Duodenal mucosa (tissue), 2 donors: Measurements from ENCODE around the gene IMMP1L.

Experiments used
- H3K27ac ChIP-seq: one replicate; pipeline ENCODE4 v1.7.0; 2013; ENCODE audit warnings: low read depth, low read length
- H3K27me3 ChIP-seq, 2 donors: one replicate each; pipeline ENCODE4 v1.7.0; 2013; ENCODE audit warnings: low read length in 2 of 2, control low read depth in 1 of 2; ENCODE audit not compliant: insufficient read depth in 2 of 2, control insufficient read depth in 1 of 2
- H3K36me3 ChIP-seq, 2 donors: one replicate each; pipeline ENCODE4 v1.7.0; 2013; ENCODE audit warnings: low read length in 2 of 2, control low read depth in 1 of 2; ENCODE audit not compliant: insufficient read depth in 2 of 2, control insufficient read depth in 1 of 2
- H3K4me1 ChIP-seq, 2 donors: one replicate each; pipeline ENCODE4 v1.7.0; 2013; ENCODE audit warnings: low read length in 2 of 2, control low read depth in 1 of 2; ENCODE audit not compliant: insufficient read depth in 2 of 2, control insufficient read depth in 1 of 2
- H3K4me3 ChIP-seq, 2 donors: one replicate each; pipeline ENCODE4 v1.7.0; 2013; ENCODE audit warnings: low read length in 2 of 2, low read depth in 1 of 2
- H3K9ac ChIP-seq, 2 donors: one replicate each; pipeline ENCODE4 v1.7.0; 2013; ENCODE audit warnings: low read length in 2 of 2, low read depth in 1 of 2
- H3K9me3 ChIP-seq, 2 donors: one replicate each; pipeline ENCODE4 v1.7.0; 2013; ENCODE audit warnings: low read length in 2 of 2, control low read depth in 1 of 2; ENCODE audit not compliant: control insufficient read depth in 1 of 2

Gene IMMP1L

GRCh38 chr11:31509429-31510345, at the start of gene IMMP1L, which contains the start of gene ELP4:
Gene IMMP1L (minus strand): TSS chr11:31509622. CDS start chr11:31463276, 46,346 bp downstream.
Gene ELP4 (plus strand): TSS chr11:31509767. CDS start chr11:31509785, 18 bp downstream.
- Histone ChIP-seq H3K27ac (peak within 1 kb of the TSS; percentile 65), H3K9ac (peak within 1 kb of the TSS; percentile 79 to 97), H3K9me3 (no peaks in the 10 kb centered on the region)

GRCh38 chr11:31558001-31558400, 48.6 kb upstream of the IMMP1L start:
- Histone ChIP-seq H3K4me3 (no peak overlapping the region), H3K27ac (no peak overlapping the region)

More at GRCh38 chr11:31509429-31510345, at the start of gene IMMP1L, which contains the start of gene ELP4:
- Histone ChIP-seq H3K4me1 (peaks cover 7 to 25% of the 10 kb centered on the region in 2 donors), H3K27me3 (no peaks in the 10 kb centered on the region), H3K4me3 (peak within 1 kb of the TSS; percentile 95 to 99), H3K36me3 (peaks cover 0 to 2% of the 10 kb centered on the region in 2 donors)

GRCh38 chr11:31555938-31556337, 46.5 kb upstream of the IMMP1L start:
- Histone ChIP-seq H3K36me3 (no peaks in the 10 kb centered on the region), H3K4me3 (no peak overlapping the region), H3K9ac (no peak overlapping the region), H3K9me3 (no peaks in the 10 kb centered on the region), H3K27ac (no peak overlapping the region), H3K27me3 (no peaks in the 10 kb centered on the region), H3K4me1 (peaks cover 3 to 4% of the 10 kb centered on the region in 2 donors)

More at GRCh38 chr11:31558001-31558400, 48.6 kb upstream of the IMMP1L start:
- peaks cover 3 to 7% of the 10 kb centered on the region in 2 donors for H3K4me1 ChIP-seq
- no peak overlapping the region for H3K9ac ChIP-seq
- H3K36me3 ChIP-seq: no peaks in the 10 kb centered on the region
- H3K27me3 ChIP-seq: no peaks in the 10 kb centered on the region
- no peaks in the 10 kb centered on the region for H3K9me3 ChIP-seq

GRCh38 chr11:31542862-31543261, 33.4 kb upstream of the IMMP1L start:
- Histone ChIP-seq H3K4me3 (no peak overlapping the region), H3K27me3 (no peaks in the 10 kb centered on the region), H3K4me1 (no peaks in the 10 kb centered on the region), H3K9ac (no peak overlapping the region), H3K27ac (no peak overlapping the region), H3K9me3 (no peaks in the 10 kb centered on the region), H3K36me3 (peaks cover 4 to 9% of the 10 kb centered on the region in 2 donors)

- H3K4me1 ChIP-seq: no peaks in the 10 kb centered on the region
- no peaks in the 10 kb centered on the region for H3K27me3 ChIP-seq
These were observed 26.1 kb upstream of the IMMP1L start for GRCh38 chr11:31535479-31535878.

GRCh38 chr11:31531293-31531692, 21.9 kb upstream of the IMMP1L start:
- Histone ChIP-seq H3K36me3 (peaks cover 0 to 5% of the 10 kb centered on the region in 2 donors), H3K9ac (no peak overlapping the region)

More at GRCh38 chr11:31535479-31535878, 26.1 kb upstream of the IMMP1L start:
- no peak overlapping the region for H3K9ac ChIP-seq
- H3K36me3 ChIP-seq: peaks cover 0 to 5% of the 10 kb centered on the region in 2 donors
- H3K4me3 ChIP-seq: no peak overlapping the region
- H3K9me3 ChIP-seq: no peaks in the 10 kb centered on the region
- no peak overlapping the region for H3K27ac ChIP-seq

GRCh38 chr11:31529701-31530100, 20.3 kb upstream of the IMMP1L start:
- Histone ChIP-seq H3K4me3 (no peak overlapping the region), H3K4me1 (no peaks in the 10 kb centered on the region), H3K36me3 (no peaks in the 10 kb centered on the region), H3K27ac (no peak overlapping the region), H3K9me3 (no peaks in the 10 kb centered on the region), H3K9ac (no peak overlapping the region), H3K27me3 (no peaks in the 10 kb centered on the region)

More at GRCh38 chr11:31531293-31531692, 21.9 kb upstream of the IMMP1L start:
- Histone ChIP-seq H3K9me3 (no peaks in the 10 kb centered on the region), H3K27me3 (no peaks in the 10 kb centered on the region), H3K4me3 (no peak overlapping the region), H3K4me1 (no peaks in the 10 kb centered on the region), H3K27ac (no peak overlapping the region)

GRCh38 chr11:31529189-31529588, 19.8 kb upstream of the IMMP1L start:
- no peaks in the 10 kb centered on the region for H3K27me3 ChIP-seq
- H3K4me1 ChIP-seq: no peaks in the 10 kb centered on the region
- H3K4me3 ChIP-seq: no peak overlapping the region
- no peak overlapping the region for H3K27ac ChIP-seq
- H3K36me3 ChIP-seq: no peaks in the 10 kb centered on the region
- peaks cover 0 to 1% of the 10 kb centered on the region in 2 donors for H3K9me3 ChIP-seq
- H3K9ac ChIP-seq: no peak overlapping the region

- H3K9me3 ChIP-seq: peaks cover 0 to 4% of the 10 kb centered on the region in 2 donors
- H3K36me3 ChIP-seq: no peaks in the 10 kb centered on the region
- no peaks in the 10 kb centered on the region for H3K4me1 ChIP-seq
- no peak overlapping the region for H3K27ac ChIP-seq
- no peaks in the 10 kb centered on the region for H3K27me3 ChIP-seq
- no peak overlapping the region for H3K4me3 ChIP-seq
- no peak overlapping the region for H3K9ac ChIP-seq
These were observed 12.2 kb upstream of the IMMP1L start for GRCh38 chr11:31521497-31522150.

GRCh38 chr11:31512117-31512516, 2.7 kb upstream of the IMMP1L start:
- H3K36me3 ChIP-seq: no peaks in the 10 kb centered on the region
- no peak overlapping the region for H3K9ac ChIP-seq
- no peaks in the 10 kb centered on the region for H3K27me3 ChIP-seq
- H3K4me3 ChIP-seq: no peak overlapping the region
- no peaks in the 10 kb centered on the region for H3K9me3 ChIP-seq
- peaks cover 7 to 25% of the 10 kb centered on the region in 2 donors for H3K4me1 ChIP-seq
- no peak overlapping the region for H3K27ac ChIP-seq
